Stimulated activated CD4-positive, alpha-beta T cell treated with anti-CD3 and anti-CD28 coated beads, Interleukin-1b, Interleukin-23, amount 100 ng/mL, for 4 hours (primary cell): ENCODE measurements around the gene PDE10A.

Source experiments
- DNase-seq, 2 donors: peaks; one replicate each; pipeline ENCODE4 v3.0.0-alpha.2; 2020; ENCODE audit warnings: low read depth in 2 of 2

PDE10A gene

GRCh38 chr6:165678429-165678828 is 15.4 kb upstream of the PDE10A start:
- no peak for DNase-seq

GRCh38 chr6:165677091-165677490 is 14.1 kb upstream of the PDE10A start:
- DNase-seq, result no peak

- DNase-seq, result no peak
Observed at GRCh38 chr6:165676435-165677068, 13.5 kb upstream of the PDE10A start.

- no peak for DNase-seq
Observed at GRCh38 chr6:165675120-165675519, 12.1 kb upstream of the PDE10A start.

- DNase-seq, result no peak
Observed at GRCh38 chr6:165674155-165675029, 11.4 kb upstream of the PDE10A start.

GRCh38 chr6:165671222-165671768 is 8.3 kb upstream of the PDE10A start:
- no peak for DNase-seq

- DNase-seq, result no peak
Observed at GRCh38 chr6:165668951-165669350, 5.9 kb upstream of the PDE10A start.

- DNase-seq, result no peak
Observed at GRCh38 chr6:165665384-165665672, 2.3 kb upstream of the PDE10A start.

GRCh38 chr6:165664559-165665383 is 1.7 kb upstream of the PDE10A start:
- DNase-seq, result no peak

GRCh38 chr6:165663736-165664558 is 906 bp upstream of the PDE10A start:
- no peak for DNase-seq

- DNase-seq, result no peak
Observed at GRCh38 chr6:165663377-165663735, 315 bp upstream of the PDE10A start.

- no peak for DNase-seq
Observed at GRCh38 chr6:165662041-165662748, 846 bp downstream of the PDE10A start.

- no peak for DNase-seq
Observed at GRCh38 chr6:165661664-165662025, 1.4 kb downstream of the PDE10A start.

GRCh38 chr6:165660857-165661663 is 2.0 kb downstream of the PDE10A start:
- DNase-seq, result no peak

- DNase-seq, result no peak
Observed at GRCh38 chr6:165659945-165660856, 2.8 kb downstream of the PDE10A start.

GRCh38 chr6:165658395-165659058 is 4.5 kb downstream of the PDE10A start:
- DNase-seq, result no peak

GRCh38 chr6:165657325-165657680 is 5.7 kb downstream of the PDE10A start:
- DNase-seq, result no peak

- DNase-seq, result no peak
Observed at GRCh38 chr6:165656581-165657324, 6.3 kb downstream of the PDE10A start.
